ENCODE measurements around the gene ZFAND2B.

GRCh38 chr2:219179601-219180465 is 26.7 kb upstream of the ZFAND2B start:
- TF ChIP-seq, protein P1, sequence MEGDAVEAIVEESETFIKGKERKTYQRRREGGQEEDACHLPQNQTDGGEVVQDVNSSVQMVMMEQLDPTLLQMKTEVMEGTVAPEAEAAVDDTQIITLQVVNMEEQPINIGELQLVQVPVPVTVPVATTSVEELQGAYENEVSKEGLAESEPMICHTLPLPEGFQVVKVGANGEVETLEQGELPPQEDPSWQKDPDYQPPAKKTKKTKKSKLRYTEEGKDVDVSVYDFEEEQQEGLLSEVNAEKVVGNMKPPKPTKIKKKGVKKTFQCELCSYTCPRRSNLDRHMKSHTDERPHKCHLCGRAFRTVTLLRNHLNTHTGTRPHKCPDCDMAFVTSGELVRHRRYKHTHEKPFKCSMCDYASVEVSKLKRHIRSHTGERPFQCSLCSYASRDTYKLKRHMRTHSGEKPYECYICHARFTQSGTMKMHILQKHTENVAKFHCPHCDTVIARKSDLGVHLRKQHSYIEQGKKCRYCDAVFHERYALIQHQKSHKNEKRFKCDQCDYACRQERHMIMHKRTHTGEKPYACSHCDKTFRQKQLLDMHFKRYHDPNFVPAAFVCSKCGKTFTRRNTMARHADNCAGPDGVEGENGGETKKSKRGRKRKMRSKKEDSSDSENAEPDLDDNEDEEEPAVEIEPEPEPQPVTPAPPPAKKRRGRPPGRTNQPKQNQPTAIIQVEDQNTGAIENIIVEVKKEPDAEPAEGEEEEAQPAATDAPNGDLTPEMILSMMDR (IDR thresholded peaks at IDR 0.05) = no peak
- no peak for TF ChIP-seq POLR2AphosphoS5 (IDR thresholded peaks at IDR 0.05)
